ENCODE results near the gene DNAI1.

DNA sequence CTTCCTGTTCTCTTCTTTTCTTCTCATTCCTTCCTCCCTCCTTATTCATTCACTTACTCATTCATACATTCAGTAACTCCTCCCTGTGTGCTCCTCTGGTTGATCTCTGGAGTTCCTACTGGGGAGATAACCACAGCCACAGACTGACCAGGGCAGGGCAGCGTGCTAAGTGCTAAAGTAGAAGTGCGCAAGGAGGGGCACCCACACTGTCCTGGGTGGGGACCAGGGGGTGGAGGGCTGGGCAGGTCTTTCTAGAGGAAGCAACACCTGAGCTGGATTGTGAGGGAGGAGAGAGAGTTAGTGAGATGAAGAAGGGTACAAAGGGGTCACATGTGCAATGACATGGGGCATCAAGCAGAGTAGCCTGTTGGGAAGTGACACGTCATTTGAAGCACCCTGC, 50.3 kb downstream of the DNAI1 start:
- no peak for TF ChIP-seq SIN3A (IDR thresholded peaks at IDR 0.05; ENCODE audit: borderline replicate concordance, low read depth, low read length)
- TF ChIP-seq, protein P1, sequence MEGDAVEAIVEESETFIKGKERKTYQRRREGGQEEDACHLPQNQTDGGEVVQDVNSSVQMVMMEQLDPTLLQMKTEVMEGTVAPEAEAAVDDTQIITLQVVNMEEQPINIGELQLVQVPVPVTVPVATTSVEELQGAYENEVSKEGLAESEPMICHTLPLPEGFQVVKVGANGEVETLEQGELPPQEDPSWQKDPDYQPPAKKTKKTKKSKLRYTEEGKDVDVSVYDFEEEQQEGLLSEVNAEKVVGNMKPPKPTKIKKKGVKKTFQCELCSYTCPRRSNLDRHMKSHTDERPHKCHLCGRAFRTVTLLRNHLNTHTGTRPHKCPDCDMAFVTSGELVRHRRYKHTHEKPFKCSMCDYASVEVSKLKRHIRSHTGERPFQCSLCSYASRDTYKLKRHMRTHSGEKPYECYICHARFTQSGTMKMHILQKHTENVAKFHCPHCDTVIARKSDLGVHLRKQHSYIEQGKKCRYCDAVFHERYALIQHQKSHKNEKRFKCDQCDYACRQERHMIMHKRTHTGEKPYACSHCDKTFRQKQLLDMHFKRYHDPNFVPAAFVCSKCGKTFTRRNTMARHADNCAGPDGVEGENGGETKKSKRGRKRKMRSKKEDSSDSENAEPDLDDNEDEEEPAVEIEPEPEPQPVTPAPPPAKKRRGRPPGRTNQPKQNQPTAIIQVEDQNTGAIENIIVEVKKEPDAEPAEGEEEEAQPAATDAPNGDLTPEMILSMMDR (IDR thresholded peaks at IDR 0.05): no peak
- TF ChIP-seq POLR2AphosphoS5 (IDR thresholded peaks at IDR 0.05; ENCODE audit: low read depth, low read length): no peak
- TF ChIP-seq RFX5 (IDR thresholded peaks at IDR 0.05; ENCODE audit: low read length): no peak
- TF ChIP-seq EP300 (IDR thresholded peaks at IDR 0.05; ENCODE audit: borderline replicate concordance in 1 of 2, low read depth in 1 of 2, low read length in 1 of 2): no peak
- TF ChIP-seq SMC3 (IDR thresholded peaks at IDR 0.05; ENCODE audit: low read depth, low read length): no peak
